Midbrain (tissue), 1 donor: ENCODE results near the gene RNF40.
"Not testable (repeated sequence)": the region's sequence is repeated elsewhere in the genome, so short reads cannot be mapped to it uniquely, and the experiment has no call there.

ENCODE experiments used
- DNase-seq: peaks from one replicate; lab custom pipeline; 2025; lab: John Stamatoyannopoulos, UW

Gene RNF40

GRCh38 chr16:30782486-30783279 is 20.6 kb downstream of the RNF40 start:
- no peak for DNase-seq

DNA sequence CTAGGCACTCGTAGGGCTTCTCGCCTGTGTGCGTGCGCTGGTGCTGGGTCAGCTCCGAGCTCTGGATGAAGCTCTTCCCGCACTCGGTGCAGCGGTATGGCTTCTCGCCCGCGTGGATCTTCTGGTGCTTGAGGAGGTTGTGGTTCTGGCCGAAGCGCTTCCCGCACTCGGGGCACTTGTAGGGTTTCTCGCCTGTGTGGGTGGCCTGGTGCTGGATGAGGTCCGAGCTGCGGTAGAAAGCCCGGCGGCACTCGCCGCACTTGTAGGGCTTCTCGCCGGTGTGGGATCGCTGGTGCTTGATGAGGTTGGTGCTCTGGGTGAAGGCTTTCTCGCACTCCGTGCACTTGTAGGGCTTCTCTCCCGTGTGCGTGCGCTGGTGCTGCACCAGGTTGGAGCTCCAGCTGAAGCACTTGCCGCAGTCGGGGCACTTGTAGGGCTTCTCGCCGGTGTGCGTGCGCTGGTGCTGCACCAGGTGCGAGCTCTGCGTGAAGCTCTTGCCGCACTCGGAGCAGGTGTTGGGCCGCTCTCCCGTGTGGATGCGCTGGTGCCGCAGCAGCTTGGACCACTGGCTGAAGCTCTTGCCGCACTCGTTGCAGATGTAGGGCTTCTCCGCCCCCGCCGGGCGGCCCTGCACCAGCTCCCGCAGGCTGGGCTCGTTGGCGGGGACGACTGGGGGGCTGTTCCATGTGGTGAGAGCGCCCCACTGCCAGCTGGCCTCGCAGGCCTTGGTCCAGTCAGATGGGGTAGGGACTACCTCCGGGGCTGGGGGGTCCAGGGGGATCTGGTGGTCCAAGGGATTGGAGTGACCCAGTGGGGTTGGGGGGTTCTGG is 21.4 kb downstream of the RNF40 start:
- DNase-seq, result no peak

GRCh38 chr16:30784215-30784614 is 22.1 kb downstream of the RNF40 start:
- no peak for DNase-seq

DNA sequence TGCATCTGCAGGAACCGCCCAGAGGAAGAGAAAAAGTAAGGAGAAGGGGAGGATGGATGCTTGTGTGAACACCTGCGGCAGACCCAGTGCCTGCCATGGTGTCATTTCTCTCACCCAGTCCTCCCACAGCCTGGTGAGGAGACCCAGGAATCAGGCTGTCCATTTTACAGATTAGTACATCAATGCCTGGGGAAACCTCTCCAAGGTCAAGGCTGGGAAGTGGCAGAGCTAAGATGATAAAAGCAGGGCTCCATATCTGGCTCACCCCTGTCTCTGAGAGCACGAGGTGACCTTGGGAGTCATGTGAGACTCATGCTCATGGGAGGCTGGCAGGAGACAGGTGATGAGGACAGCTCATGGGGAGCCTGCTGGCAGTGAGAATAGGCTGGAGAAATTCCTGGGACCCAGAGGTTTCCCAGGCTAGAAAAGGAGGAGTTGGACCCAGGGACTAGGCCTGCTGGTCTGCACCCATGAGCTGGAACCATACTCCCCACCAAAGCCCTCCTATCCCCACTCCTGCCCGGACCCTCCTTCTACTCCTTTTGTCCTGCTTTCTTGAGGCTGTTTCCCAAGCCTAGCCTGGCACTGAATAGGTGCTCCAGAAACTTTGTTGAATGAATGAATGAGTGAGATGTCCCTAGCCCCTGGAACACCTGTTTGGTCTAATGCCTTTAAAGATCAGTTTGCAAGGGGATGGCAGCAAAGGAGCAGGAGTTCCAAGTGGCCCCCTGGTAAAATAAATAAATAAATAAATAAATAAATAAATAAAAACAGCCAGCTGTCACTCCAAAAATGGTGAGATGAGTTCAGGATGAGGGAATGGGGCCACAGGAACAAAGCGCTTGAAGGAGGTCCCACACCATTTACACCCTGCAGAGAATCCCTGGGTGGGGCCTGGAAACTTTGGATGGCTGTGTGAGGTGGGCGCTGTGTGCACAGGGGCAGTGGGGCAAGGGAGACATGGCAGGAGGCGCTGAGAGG is 23.3 kb downstream of the RNF40 start:
- DNase-seq, result no peak

GRCh38 chr16:30786115-30786935 is 24.2 kb downstream of the RNF40 start:
- no peak for DNase-seq

GRCh38 chr16:30786936-30787612 is 25.0 kb downstream of the RNF40 start, which contains the start of gene ZNF629:
Gene ZNF629 (minus strand): TSS chr16:30787205. CDS start chr16:30784482, 2,723 bp downstream.
- peak; percentile 86 for DNase-seq

- peak; percentile 51 for DNase-seq
These were observed 25.7 kb downstream of the RNF40 start for GRCh38 chr16:30787613-30788378.

- no peak for DNase-seq
These were observed 31.5 kb downstream of the RNF40 start for GRCh38 chr16:30793508-30794069.

DNA sequence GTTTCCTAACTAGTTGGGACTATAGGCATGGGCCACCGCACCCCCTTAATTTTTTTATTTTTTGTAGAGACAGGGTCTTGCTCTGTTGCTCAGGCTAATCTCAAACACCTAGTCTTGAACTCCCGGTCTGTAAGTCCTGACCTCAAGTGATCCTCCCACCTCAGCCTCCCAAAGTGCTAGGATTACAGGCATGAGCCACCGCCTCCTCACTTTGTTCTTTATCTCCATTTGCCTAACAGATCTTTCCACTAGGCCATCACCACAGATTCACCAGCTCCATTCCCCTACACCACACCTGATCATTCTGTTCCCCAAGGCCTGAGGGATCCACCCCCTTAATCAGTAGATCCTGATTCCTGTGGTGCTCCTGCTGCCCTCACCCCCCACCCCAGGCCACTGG is 32.5 kb downstream of the RNF40 start:
- no peak for DNase-seq

DNA sequence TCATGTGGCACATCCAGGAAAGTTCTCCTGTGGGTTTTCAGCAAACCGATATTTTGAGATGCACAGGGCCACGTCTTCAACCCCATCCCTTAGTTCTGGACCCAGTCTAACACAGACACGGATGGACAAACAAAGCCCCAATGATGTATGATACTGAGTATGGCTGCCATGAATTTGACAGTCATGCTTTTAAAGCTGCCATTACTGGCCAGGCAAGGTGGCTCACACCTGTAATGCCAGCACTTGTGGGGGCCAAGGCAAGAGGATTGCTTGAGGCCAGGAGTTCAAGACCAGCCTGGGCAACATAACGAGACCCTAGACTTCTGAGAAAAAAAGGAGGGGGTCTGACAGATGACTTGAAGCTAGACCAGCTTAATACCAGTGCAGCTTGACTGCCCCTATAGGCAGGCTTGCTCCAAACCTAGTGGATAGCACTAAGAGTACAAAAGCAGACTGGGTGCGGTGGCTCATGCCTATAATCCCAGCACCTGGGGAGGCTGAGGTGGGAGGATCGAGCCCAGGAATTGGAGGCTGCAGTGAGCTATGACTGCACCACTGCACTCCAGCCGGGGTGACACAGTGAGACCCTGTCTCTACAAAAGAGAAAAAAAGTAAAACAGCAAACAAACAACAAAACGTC is 35.7 kb downstream of the RNF40 start:
- no peak for DNase-seq

DNA sequence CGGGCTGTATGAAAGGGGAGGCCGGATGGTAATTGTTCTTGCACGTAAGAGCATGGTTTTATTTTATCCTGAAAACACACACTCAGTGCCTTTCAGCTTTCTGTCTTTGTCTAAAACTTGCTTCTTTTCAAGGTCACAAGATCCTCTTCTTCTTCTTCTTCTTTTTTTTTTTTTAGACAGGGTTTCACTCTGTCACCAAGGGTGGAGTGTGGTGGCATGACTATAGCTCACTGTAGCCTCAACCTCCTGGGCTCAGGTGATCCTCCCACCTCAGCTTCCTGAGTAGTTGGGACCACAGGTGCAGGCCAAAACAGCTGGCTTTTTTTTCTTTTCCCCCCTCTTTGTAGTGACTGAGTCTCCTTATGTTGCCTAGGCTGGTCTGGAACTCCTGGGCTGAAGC is 40.8 kb downstream of the RNF40 start:
- DNase-seq, result no peak

- no peak for DNase-seq
These were observed 42.9 kb downstream of the RNF40 start for GRCh38 chr16:30805056-30805369.

- peak; percentile 91 for DNase-seq
These were observed 43.4 kb downstream of the RNF40 start for GRCh38 chr16:30805370-30806169.

DNA sequence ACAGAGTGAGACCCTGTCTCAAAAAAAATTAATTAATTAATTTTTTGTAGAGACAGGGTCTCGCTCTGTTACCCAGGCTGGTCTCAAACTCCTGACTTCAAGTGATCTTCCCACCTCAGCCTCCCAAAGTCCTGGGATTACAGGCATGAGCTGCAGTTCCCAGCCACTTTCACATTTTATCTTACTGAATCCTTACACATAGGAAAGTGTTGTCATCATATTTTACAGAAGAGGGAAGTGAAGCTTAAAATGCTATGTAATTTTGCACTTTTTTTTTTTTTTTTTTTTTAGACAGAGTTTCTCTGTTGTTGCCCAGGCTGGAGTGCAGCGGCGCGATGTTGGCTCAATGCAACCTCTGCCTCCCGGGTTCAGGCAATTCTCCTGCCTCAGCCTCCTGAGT is 46.0 kb downstream of the RNF40 start:
- no peak for DNase-seq

- not testable (repeated sequence) for DNase-seq
These were observed 46.8 kb downstream of the RNF40 start for GRCh38 chr16:30808890-30809426.

DNA sequence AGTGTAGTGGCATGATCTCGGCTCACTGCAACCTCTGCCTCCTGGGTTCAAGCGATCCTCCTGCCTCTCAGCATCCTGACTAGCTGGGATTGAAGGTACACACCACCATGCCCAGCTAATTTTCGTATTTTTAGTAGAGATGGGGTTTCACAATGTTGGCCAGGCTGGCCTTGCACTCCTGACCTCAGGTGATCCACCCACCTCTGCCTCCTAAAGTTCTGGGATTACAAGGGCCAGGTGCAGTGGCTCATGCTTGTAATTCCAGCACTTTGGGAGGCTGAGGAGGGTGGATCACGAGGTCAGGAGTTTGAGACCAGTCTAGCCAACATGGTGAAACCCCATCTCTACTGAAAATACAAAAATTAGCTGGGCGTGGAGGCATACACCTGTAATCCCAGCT is 47.6 kb downstream of the RNF40 start:
- DNase-seq, result not testable (repeated sequence)

DNA sequence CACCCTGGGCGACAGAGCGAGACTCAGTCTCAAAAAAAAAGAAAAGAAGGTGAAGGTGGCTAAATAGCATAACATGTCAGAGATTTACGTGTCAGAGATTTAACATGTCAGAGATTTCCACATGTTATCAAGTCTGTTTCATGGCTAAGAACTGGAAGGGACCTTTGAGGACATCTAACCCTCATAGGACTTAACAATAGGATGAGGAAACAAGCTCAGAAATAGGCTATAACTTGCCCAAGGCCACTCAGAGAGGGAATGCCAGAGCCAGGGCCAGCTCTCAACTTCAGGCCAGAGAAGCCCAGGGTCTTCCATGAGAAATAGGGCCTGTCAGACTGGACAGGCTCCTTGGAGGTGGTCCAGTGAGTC is 51.7 kb downstream of the RNF40 start:
- peak; percentile 16 for DNase-seq

DNA sequence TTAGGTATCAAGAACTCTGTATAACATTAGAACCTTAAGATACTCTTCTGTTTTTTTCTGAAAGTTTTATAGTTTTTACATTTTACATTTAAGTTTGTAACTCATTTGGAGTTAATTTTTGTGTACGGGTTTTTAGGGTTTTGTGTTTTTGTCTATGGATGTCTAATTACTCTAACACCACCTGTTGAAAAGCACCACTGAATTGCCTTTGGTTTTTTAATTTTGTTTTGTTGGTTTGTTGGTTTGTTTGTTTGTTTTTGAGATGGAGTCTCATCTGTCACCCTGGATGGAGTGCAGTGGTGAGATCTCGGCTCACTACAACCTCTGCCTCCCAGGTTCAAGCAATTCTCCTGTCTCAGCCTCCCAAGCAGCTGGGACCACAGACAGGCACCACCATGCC is 54.6 kb downstream of the RNF40 start:
- DNase-seq, result no peak
